B cell (primary cell): ENCODE measurements around the gene COPA. TPM values are rescaled to one million over a fixed set of nuclear protein-coding genes. Genes with fewer than 3 reads are reported as not detected.

Experiments
- ATAC-seq: fragments of 200-7000 bp; cut with Tn5 transposase; one replicate; pipeline ENCODE4 v1.10.0; 2021; ENCODE audit warnings: low read depth, mild to moderate bottlenecking, moderate number of reproducible peaks, moderate library complexity
- CTCF ChIA-PET: fragments of 350-600 bp; sonication (Branson Sonifier 250); formaldehyde crosslinking; loops from one replicate; lab custom pipeline; 2021; ENCODE audit warnings: antibody characterized with exemption, inconsistent platforms; lab: Charles Lee
- POLR2A ChIA-PET: fragments of 350-600 bp; sonication (Branson Sonifier 250); formaldehyde crosslinking; loops from one replicate; lab custom pipeline; 2021; ENCODE audit warnings: antibody characterized with exemption; lab: Charles Lee
- DNase-seq: peaks from one replicate; pipeline ENCODE4 v3.0.0; 2013
- H2AFZ ChIP-seq: 2 replicates; pipeline ENCODE4 v1.6.1; 2012; ENCODE audit warnings: mild to moderate bottlenecking, low read depth, low read length; ENCODE audit not compliant: insufficient read depth, poor library complexity, severe bottlenecking
- H3K27ac ChIP-seq, 2 donors: 1 replicate in 1 of 2; 2 replicates in 1 of 2; pipeline ENCODE4 v1.5.1; 2012 to 2013; ENCODE audit warnings: low read length in 2 of 2, mild to moderate bottlenecking in 2 of 2, moderate library complexity in 1 of 2
- H3K27me3 ChIP-seq, 4 experiments: fragments of 200-600 bp in 1 of 4; sonication (generic) in 1 of 4; replicated peaks in 1 of 4; 1 replicate in 2 of 4; 2 replicates in 2 of 4; pipeline versions ENCODE4 v1.6.1 to v1.7.0; 2013 to 2016; ENCODE audit warnings: low read length in 3 of 4, mild to moderate bottlenecking in 2 of 4, mixed read lengths in 1 of 4, moderate library complexity in 1 of 4; ENCODE audit not compliant: insufficient read depth in 4 of 4, control insufficient read depth in 3 of 4; ENCODE audit errors: control extremely low read depth in 1 of 4
- H3K36me3 ChIP-seq, 2 experiments: replicated peaks in 1 of 2; 1 replicate in 1 of 2; 2 replicates in 1 of 2; pipeline versions ENCODE4 v1.6.1 to v1.7.1; 2013; ENCODE audit warnings: low read length in 1 of 2; ENCODE audit not compliant: insufficient read depth in 2 of 2, control insufficient read depth in 1 of 2; ENCODE audit errors: control extremely low read depth in 1 of 2, extremely low read depth in 1 of 2
- H3K4me1 ChIP-seq, 2 donors: fragments of 200-600 bp in 1 of 2; sonication (generic) in 1 of 2; 1 replicate in 1 of 2; 2 replicates in 1 of 2; pipeline versions ENCODE4 v1.5.1 to v1.6.1; 2013 to 2017; ENCODE audit warnings: low read length in 2 of 2; ENCODE audit not compliant: control insufficient read depth in 2 of 2, insufficient read depth in 2 of 2
- H3K4me2 ChIP-seq: replicated peaks from 2 replicates; pipeline ENCODE3; 2012; ENCODE audit warnings: mild to moderate bottlenecking, low read depth, low read length; ENCODE audit not compliant: poor library complexity, severe bottlenecking
- H3K4me3 ChIP-seq, 5 experiments: fragments of 200-600 bp in 1 of 5; sonication (generic) in 1 of 5; 1 replicate in 3 of 5; 2 replicates in 2 of 5; pipeline versions ENCODE4 v1.5.1 to v1.7.0; 2011 to 2016; ENCODE audit warnings: low read length in 4 of 5, mild to moderate bottlenecking in 4 of 5, low read depth in 2 of 5, control low read depth in 1 of 5, moderate library complexity in 1 of 5; ENCODE audit not compliant: insufficient read depth in 1 of 5; ENCODE audit errors: control extremely low read depth in 1 of 5, extremely low read depth in 1 of 5
- H3K79me2 ChIP-seq: fragments of 200-600 bp; sonication (generic); one replicate; pipeline ENCODE4 v1.6.0; 2016; ENCODE audit warnings: low read length; ENCODE audit not compliant: control insufficient read depth, insufficient read depth
- H3K9ac ChIP-seq: fragments of 200-600 bp; sonication (generic); 2 replicates; pipeline ENCODE4 v1.6.1; 2017; ENCODE audit warnings: mild to moderate bottlenecking, low read length, moderate library complexity
- H3K9me3 ChIP-seq, 3 donors: one replicate each; pipeline versions ENCODE4 v1.6.1 to v1.7.1; 2013; ENCODE audit warnings: low read length in 2 of 3; ENCODE audit not compliant: control insufficient read depth in 2 of 3, insufficient read depth in 1 of 3; ENCODE audit errors: control extremely low read depth in 1 of 3
- H4K20me1 ChIP-seq: 2 replicates; pipeline ENCODE4 v1.6.0; 2012; ENCODE audit warnings: mild to moderate bottlenecking, low read length; ENCODE audit not compliant: insufficient read depth, control insufficient read depth, poor library complexity, severe bottlenecking
- H3K27ac Mint-ChIP-seq: one replicate; pipeline ENCODE4 v1.8.0; 2021; ENCODE audit warnings: mixed read lengths
- H3K27me3 Mint-ChIP-seq: one replicate; pipeline ENCODE4 v1.8.0; 2021; ENCODE audit warnings: mixed read lengths
- H3K4me1 Mint-ChIP-seq: one replicate; pipeline ENCODE4 v1.8.0; 2021; ENCODE audit warnings: mixed read lengths
- H3K4me3 Mint-ChIP-seq: one replicate; pipeline ENCODE4 v1.8.0; 2021; ENCODE audit warnings: mixed read lengths
- H3K9me3 Mint-ChIP-seq: one replicate; pipeline ENCODE4 v1.8.0; 2022; ENCODE audit warnings: mixed read lengths; ENCODE audit not compliant: insufficient read depth
- EZH2 ChIP-seq: IDR thresholded peaks from 2 replicates; pipeline ENCODE4 v1.6.1; 2012; ENCODE audit warnings: borderline replicate concordance, low read depth, mild to moderate bottlenecking, moderate library complexity, low read length; ENCODE audit not compliant: insufficient read depth, poor library complexity, severe bottlenecking
- WGBS: methylation state at CpG from one replicate; pipeline ENCODE4 v1.1.5; 2013; ENCODE audit warnings: missing lambda C conversion rate; ENCODE audit not compliant: insufficient coverage; 5-methylcytosine and 5-hydroxymethylcytosine counted together
- intact Hi-C: fragments of 100-400 bp; cut with micrococcal nuclease; formaldehyde crosslinking; loops from one replicate; pipeline ENCODE4 v1.10.0; 2022
- polyA plus RNA-seq: library from polyadenylated mRNA; depleted of rRNA; stranded (reverse); fragments of >200 nt; gene quantifications from 2 replicates; pipeline ENCODE4 v1.2.3, GENCODE V29; 2012
- total RNA-seq, 2 donors: library from RNA; stranded (reverse); fragments of 120-200 nt in 1 of 2; gene quantifications; 1 replicate in 1 of 2; 2 replicates in 1 of 2; pipeline versions ENCODE4 v1.2.3 to v1.2.4, GENCODE V29; 2013 to 2022
- TF ChIP-seq, protein P1 (sequence below): fragments of 200-600 bp; IDR thresholded peaks from one replicate; pipeline ENCODE4 v1.8.0; 2022; ENCODE audit warnings: antibody characterized with exemption, mild to moderate bottlenecking

The COPA gene
- total and polyA plus RNA-seq, 2 donors (not counting 1 experiment from before 2014, with no cell fraction given) = 39.1 to 168 TPM

DNA sequence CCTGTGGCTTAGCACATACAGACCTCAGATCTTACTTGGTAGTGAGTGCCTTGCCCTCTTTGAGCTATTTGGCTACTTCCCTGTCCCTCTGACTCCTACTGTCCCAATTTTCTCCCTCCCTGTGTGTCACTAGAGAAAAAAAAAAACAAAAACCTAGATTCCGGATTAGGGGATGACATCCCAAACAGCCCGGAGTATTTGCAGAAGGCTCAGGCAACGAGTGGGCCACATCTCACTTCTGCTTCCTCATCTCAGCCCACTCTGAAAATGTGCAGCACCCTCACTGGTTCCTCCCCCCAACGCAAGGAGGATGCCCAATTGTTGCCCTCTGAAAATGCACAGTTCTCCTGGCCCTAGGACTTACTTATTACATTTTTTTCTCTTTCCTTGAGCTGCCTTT, 28.7 kb upstream of the COPA start:
- 57% methylated on average over 4 of the region's 4 CpGs for WGBS
- POLR2A ChIA-PET = no interaction called here
- Histone ChIP-seq H3K4me3 (no peak overlapping the region), H2AFZ (no peak overlapping the region), H3K4me2 (no peak overlapping the region), H3K36me3 (no peaks in the 10 kb centered on the region), H3K4me1 (peaks cover 19 to 23% of the 10 kb centered on the region in 2 donors), H3K9me3 (no peaks in the 10 kb centered on the region), H3K27ac (no peak overlapping the region), H3K27me3 (no peaks in the 10 kb centered on the region), H3K79me2 (no peaks in the 10 kb centered on the region), H3K9ac (no peak overlapping the region), H4K20me1 (no peaks in the 10 kb centered on the region)
- no peak for ATAC-seq
- CTCF ChIA-PET = interaction anchor here (0.7 to 1.5 kb wide), 5 partner anchors 19 to 178 kb away, joined by 3 to 5 read pairs (median 3); no protein-coding TSS in a partner anchor
- Mint-ChIP-seq H3K27ac (no peak overlapping the region), H3K9me3 (no peaks in the 10 kb centered on the region), H3K4me3 (no peak overlapping the region), H3K27me3 (no peaks in the 10 kb centered on the region), H3K4me1 (peaks cover 23% of the 10 kb centered on the region)
- DNase-seq = no peak
- TF ChIP-seq, protein P1, sequence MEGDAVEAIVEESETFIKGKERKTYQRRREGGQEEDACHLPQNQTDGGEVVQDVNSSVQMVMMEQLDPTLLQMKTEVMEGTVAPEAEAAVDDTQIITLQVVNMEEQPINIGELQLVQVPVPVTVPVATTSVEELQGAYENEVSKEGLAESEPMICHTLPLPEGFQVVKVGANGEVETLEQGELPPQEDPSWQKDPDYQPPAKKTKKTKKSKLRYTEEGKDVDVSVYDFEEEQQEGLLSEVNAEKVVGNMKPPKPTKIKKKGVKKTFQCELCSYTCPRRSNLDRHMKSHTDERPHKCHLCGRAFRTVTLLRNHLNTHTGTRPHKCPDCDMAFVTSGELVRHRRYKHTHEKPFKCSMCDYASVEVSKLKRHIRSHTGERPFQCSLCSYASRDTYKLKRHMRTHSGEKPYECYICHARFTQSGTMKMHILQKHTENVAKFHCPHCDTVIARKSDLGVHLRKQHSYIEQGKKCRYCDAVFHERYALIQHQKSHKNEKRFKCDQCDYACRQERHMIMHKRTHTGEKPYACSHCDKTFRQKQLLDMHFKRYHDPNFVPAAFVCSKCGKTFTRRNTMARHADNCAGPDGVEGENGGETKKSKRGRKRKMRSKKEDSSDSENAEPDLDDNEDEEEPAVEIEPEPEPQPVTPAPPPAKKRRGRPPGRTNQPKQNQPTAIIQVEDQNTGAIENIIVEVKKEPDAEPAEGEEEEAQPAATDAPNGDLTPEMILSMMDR = no peak
- no peak for TF ChIP-seq EZH2
- intact Hi-C loops = no loop called here

DNA sequence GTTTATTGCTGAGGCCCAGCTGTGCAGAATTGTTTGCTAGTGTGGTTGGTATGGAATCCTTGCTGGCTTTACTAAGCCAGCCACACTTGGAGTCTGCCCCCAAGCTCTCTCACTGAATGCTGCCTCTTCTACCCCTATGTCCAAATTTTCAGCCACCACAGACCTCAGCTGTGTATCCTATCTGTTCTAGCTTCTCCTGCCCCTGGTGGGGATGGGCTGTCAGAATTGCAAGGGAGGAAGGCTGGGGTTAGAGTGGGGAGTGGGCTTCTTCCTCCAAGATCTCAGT, 28.2 kb upstream of the COPA start:
- H3K4me1 Mint-ChIP-seq = peaks cover 18% of the 10 kb centered on the region
- CTCF ChIA-PET = interaction anchor here (0.7 to 1.5 kb wide), 4 partner anchors 19 to 178 kb away, joined by 3 to 5 read pairs (median 4); no protein-coding TSS in a partner anchor
- no peak overlapping the region for H3K27ac Mint-ChIP-seq

More for the DNA sequence above, 28.2 kb upstream of the COPA start:
- Histone ChIP-seq H3K4me1 (peaks cover 16 to 18% of the 10 kb centered on the region in 2 donors), H2AFZ (no peak overlapping the region), H3K9me3 (no peaks in the 10 kb centered on the region), H3K79me2 (no peaks in the 10 kb centered on the region), H3K27me3 (no peaks in the 10 kb centered on the region), H3K36me3 (no peaks in the 10 kb centered on the region), H4K20me1 (no peaks in the 10 kb centered on the region), H3K9ac (no peak overlapping the region), H3K4me2 (no peak overlapping the region), H3K4me3 (no peak overlapping the region), H3K27ac (no peak overlapping the region)
- ATAC-seq = no peak
- Mint-ChIP-seq H3K4me3 (no peak overlapping the region), H3K27me3 (no peaks in the 10 kb centered on the region), H3K9me3 (no peaks in the 10 kb centered on the region)
- no peak for DNase-seq
- POLR2A ChIA-PET = no interaction called here
- intact Hi-C loops = no loop called here
- no peak for TF ChIP-seq EZH2
- TF ChIP-seq, protein P1 = no peak
